Measurements from ENCODE around the gene PATL2.
"Not testable (repeated sequence)": the region's sequence is repeated elsewhere in the genome, so short reads cannot be mapped to it uniquely, and the experiment has no call there.

PATL2 gene

DNA sequence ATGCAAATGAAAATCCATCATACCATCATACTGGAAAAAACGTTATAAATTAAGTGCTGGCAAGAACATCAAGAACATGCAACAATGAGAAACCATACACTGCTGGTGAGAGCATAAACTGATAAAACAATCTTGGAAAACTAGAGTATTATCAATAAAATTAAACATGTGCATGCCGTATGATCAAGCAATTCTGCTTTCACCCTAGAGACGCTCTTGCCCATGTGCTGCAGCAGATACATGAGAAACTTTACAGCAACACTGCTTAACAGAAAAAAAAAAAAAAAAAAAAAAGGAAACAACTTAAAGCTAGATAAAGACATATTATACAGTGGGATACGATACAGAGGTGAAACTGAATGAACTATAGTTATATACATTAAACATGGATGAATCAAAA is 69.5 kb downstream of the PATL2 start:
- no peak for DNase-seq

DNA sequence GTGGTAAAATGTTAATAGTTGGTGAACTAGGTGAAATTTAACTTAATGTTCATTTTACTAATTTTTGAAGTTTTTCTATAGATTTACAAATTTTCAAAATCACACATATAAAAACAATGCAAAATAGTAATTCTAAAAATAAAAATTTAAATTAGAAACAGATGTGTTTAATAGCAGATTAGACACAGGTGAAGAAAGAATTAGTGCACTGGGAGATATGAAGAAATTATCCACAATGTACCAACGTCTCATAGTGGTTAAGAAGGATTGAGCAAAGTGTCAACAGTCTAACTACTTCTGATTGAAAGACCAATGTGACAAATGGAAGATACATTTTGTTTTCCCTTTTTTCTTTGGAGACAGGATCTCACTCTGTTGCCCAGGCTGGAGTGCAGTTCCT is 74.1 kb downstream of the PATL2 start:
- DNase-seq: no peak

DNA sequence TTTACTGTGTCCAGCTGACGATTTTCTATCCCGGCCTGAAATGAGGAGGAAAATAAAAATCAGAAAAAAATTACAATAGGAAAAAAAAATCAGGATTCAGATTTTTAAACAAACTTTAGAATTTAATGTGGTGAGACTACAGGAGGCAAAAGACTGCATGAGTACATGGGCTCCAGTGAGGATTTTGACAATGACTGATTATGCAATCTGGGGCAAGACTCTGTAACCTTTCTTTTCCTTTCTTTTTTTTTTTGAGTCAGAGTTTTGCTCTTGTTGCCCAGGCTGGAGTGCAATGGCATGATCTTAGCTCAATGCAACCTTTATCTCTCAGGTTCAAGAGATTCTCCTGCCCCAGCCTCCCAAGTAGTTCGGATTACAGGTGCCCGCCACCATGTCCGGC is 77.5 kb downstream of the PATL2 start:
- no peak for DNase-seq

DNA sequence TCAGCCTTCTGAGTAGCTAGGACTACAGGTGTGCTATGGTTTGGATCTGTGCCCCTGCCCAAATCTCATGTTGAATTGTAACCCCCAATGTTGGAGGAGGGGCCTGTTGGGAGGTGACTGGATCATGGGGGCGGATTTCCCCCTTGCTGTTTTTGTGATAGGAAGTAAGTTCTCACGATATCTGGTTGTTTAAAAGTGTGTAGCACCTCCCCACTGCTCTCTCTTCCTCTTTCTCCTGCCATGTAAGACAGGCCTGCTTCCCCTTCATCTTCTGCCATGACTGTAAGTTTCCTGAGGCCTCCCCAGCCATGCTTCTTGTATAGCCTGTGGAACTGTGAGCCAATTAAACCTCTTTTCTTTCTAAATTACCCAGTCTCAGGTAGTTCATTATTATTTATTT is 85.8 kb downstream of the PATL2 start:
- not testable (repeated sequence) for DNase-seq

DNA sequence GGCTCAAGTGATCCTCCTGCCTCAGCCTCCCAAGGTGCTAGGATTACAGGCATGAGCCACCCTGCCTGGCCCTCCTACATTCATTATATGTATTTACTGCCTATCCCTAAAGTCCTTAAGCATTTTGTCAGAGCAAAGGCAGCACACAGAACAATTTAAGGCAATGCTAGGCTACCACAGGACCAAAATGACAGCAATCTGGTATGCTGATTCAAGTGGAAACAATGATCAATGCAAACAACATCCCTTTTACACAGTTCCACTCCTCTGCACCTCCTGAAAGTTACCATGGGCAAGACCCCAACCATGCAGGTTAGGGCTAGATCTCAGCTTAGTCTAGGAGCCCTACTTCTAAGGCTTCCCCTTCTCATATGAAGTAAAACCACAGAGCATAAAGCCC is 87.9 kb downstream of the PATL2 start:
- DNase-seq: no peak

DNA sequence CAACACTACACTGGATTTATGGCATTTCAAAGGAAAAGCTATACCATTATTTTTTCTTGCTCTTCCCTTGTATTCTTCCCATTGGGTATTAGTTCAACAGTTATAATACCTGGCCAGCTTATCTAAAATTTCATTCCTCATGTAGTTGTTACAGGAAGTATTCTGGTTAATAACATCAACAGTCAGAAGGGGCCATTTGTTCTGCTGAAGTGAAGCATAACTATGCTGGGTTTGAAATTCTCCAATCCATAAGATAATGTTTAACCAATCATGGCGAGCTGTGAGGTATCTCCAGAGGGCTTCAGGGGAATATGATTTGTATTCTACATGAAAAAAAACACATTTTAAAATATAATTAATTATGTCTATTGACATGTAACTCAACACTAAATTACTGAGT is 91.0 kb downstream of the PATL2 start:
- no peak for DNase-seq

DNA sequence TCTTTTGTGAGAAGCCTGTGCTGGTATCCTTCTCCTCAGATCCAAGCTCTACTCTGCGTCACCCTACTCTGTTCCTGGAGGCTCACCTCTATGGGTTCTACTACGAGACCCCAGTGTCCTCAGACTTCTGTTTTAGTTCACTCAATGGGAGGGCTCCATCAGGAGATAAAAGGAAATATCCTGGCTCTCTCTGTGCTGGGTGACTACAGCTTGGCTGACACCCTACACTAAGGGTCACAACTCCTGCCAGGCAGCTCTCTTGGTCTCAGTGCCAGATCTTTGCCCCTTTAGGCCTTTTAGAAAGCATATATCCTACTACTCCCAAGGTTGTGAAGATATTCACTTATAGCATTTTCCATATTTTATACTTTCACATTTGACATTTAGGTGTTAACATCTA is 94.1 kb downstream of the PATL2 start:
- DNase-seq: no peak

Data from NCI-H1092 treated with DMSO at 0.1 percent for 48 hours (cell line).